HG02623 (cell line): Measurements from ENCODE around the gene SH3BP1.

Source experiments
- ATAC-seq: cut with Tn5 transposase; IDR thresholded peaks from one replicate; pipeline ENCODE4 v1.9.1; 2021; ENCODE audit warnings: moderate library complexity; ENCODE audit not compliant: unreplicated experiment

Gene SH3BP1

GRCh38 chr22:37632174-37633088 is 7.0 kb upstream of the SH3BP1 start:
- ATAC-seq = peak; percentile 7

DNA sequence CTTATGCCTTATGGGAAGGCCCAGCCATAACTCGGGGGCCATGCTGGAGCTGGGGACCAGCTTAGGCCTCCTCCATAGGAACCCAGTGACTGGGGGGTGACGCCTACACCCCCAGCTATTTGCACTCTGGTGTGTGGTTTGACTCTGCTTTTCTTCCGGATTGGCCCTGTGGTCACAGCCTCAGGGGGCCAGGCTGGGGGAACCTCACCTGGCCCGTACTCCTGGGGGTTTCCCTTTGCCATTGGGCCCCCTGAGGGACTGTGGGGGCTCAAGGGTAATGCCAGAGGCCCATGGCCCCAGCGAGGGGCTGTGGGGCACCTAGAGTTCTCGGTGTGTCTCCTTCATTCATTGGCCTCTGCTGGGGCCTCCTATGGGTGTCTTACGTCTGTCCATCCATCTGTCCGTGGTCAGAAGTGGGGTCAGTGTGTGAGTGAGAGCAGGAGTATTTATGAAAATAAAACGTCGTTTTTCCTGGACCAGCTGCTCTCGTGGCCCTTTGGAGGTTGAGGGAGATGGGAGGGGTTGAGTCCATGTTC is 6.3 kb upstream of the SH3BP1 start:
- peak; percentile 54 for ATAC-seq

DNA sequence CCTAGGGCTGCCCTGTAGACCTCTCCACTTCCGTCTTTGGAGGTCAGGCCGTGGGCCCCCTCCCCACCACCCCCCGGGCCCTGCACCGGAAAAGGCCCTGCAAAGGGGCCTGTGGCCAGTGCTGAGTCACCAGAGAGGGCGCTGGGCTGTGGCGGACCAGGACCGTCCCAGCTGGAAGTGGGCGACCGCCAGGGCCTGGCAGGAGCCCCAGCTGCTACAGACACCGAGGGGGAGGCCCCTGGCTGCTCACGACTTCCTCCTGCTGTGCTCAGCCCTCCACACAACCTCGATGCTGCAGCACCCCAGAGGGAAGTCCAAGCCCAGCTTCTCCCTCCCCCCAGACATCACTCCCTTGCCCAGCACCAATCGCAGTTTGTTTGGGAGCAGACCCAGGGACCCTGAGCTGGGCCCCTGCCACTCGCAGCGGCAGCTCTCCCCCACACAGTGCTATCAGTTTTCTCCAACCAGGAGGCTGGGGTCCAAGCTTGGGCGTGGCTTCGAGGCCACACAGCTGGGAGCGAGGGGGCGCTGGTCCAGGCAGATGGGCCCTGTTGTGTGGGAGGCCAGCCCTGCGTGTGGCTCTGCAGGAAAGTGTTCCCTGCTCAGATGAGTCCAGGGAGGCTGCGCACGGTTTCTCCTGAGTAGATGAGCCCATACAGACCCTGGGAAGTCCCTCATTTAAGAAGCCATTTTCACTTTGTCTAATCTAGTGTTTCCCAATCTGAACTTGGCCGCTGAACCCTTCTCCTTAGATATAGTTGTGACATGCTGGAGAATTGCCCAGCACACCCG is 5.6 kb upstream of the SH3BP1 start:
- peak; percentile 48 for ATAC-seq

GRCh38 chr22:37634417-37634924 is 5.0 kb upstream of the SH3BP1 start:
- ATAC-seq = no peak

GRCh38 chr22:37635157-37635556 is 4.3 kb upstream of the SH3BP1 start:
- no peak for ATAC-seq

DNA sequence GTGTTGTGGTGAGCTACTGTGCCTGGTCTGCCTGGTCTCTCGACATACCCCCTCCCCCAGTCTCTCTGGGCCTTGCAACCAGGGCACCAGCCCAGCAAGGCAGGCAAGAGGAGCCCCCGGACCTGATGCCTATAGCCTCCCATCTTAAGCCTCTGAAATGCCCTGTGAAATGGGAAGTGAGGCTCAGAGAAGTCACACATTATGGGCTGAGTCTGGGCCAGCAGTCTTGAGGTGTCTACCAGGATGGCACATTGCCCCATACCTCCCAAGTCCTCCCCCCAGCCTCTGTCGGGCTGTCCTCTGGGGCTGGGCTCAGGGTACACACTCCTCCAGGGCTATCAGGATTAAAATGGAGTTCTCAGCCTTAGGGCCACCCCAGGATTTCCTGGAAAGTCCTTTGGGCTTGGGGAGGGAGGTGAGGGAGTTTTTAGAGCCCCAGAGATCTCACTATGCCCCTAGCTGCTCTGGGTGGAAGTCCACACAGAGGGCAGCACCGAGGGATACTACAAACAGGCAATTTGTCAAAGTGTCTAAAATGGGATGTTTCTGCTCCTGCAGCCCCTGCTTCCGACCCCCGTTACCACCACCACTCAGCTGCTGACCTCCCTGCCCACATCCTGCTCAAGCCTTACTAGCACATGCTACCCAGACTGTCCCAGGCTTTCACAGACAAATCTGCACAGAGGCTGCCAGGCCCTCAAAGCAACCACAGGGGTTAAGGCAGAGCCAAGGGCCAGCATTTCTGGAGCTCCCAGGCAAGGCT is 3.1 kb upstream of the SH3BP1 start:
- ATAC-seq = no peak

GRCh38 chr22:37636949-37637273 is 2.6 kb upstream of the SH3BP1 start:
- ATAC-seq = no peak

- no peak for ATAC-seq
Measured at GRCh38 chr22:37638391-37639069, 939 bp upstream of the SH3BP1 start.

DNA sequence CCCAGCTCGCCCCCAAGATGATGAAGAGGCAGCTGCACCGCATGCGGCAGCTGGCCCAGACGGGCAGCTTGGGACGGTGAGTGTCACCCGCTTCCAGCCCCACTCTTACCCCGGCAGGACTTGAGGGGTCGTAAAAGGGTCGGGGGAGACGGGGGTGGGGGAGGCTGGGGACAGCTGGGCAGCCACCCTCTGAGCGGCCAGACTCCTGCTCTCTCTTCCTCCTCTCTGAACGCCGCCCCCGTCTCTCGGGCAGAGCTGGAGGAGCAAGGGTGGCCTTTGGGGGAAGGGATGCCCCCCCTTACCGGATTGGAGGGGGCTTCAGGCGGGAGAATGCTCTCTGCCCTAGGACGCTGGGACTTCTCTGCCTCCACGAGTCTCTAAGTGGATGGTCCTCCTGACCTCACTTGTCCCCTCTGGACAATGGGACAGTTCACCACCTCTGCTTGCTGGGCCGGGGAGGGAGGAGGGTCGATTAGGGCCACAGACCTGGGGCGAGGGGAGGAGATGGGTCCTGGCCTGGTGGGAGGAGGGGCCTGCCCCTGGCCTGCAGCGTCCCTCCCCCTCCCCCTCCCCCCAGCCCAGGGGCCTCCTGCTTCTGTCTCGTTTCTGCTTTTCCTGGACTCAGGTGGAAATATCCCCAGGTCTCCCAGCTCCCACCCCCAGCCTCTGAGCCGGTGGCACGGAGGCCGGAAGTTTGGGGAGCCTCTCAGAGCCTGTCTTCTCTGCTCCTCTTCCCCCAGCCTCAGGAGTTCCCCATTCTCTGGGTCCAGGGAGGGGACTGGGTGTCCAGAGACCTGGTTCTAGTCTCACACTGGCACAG is 512 bp downstream of the SH3BP1 start:
- ATAC-seq = no peak

- no peak for ATAC-seq
Measured at GRCh38 chr22:37640591-37641560, 1.4 kb downstream of the SH3BP1 start.

GRCh38 chr22:37641561-37641949 is 2.1 kb downstream of the SH3BP1 start:
- ATAC-seq = no peak

- peak; percentile 41 for ATAC-seq
Measured at GRCh38 chr22:37643225-37643847, 3.9 kb downstream of the SH3BP1 start.

DNA sequence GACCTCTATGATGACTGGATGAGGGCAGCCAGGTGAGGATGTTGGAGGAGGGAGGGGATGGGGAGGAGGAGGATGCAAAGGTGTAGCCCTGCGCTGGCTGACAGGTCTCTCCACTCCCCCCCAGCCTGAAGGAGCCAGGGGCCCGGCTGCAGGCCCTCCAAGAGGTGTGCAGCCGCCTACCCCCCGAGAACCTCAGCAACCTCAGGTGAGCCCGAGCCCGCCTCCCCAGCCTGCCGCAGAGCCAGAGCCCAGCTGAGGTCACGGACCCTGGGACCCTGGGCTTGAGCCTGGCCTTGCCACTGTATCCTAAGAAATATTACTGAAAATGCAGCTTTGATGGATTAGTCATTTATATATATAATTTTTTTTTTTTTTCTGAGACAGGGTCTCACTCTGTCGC is 7.8 kb downstream of the SH3BP1 start:
- ATAC-seq = no peak

- ATAC-seq = no peak
Measured at GRCh38 chr22:37647928-37648327, 8.5 kb downstream of the SH3BP1 start.

DNA sequence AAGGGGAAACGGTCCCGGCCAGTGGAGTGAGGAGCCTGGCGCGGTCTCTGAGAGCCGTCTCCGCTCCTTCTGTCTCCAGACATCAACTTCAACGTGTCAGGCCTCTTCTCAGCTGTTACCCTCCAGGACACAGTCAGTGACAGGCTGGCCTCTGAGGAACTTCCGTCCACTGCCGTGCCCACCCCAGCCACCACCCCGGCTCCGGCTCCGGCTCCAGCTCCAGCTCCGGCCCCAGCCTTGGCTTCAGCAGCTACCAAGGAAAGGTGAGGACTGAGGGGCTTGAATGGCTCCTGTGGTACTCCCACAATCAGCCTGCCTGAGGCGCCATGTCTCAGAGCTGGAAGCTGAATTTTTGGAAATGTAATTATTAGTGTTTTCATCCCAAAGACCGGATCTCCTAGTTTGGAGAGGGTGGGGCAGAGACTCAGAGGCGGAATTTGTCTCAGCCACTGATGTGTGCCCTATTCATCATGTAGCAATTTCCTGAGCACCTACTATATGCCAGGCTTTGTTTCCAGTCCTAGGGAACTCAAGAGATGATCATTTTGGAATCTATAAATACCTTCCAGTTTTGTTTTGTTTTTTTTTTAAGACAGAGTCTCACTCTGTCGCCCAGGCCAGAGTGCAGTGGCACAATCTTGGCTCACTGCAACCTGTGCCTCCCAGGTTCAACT is 11.1 kb downstream of the SH3BP1 start:
- no peak for ATAC-seq

DNA sequence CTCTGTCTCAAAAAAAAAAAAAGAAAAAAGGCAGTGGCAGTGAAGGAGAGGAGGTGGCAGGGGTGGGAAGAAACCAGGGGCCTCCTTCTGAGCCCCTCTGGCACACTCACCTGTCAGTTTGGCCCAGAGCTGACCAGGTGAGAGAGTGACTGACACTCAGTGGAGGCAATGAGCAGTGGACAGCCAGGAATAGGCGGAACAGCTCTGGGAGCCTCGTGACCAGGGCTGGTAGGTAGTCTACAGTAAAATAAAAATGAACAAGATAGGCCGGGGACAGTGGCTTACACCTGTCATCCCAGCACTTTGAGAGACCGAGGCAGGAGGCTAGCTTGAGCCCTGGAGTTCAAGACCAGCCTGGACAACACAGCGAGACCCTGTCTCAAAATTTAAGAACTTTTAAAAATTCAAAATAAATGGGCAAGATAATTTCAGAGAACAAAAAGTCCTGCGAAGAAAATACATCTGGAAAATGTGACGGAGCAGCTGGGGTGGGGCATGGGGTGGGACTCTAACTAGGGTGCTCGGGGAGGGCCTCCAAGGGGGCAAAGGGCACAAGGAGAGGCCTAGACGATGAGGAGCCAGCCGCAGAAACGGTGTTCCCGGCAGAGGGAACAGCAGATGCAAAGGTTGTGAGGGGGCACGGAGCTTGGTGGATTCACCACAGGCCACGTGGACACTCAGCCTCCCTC is 15.2 kb downstream of the SH3BP1 start:
- no peak for ATAC-seq

GRCh38 chr22:37655252-37655563 is 15.7 kb downstream of the SH3BP1 start:
- ATAC-seq = no peak
